Effector CD8-positive, alpha-beta T cell (primary cell): ENCODE data around the gene SETBP1.
"Not testable (repeated sequence)": the region's sequence is repeated elsewhere in the genome, so short reads cannot be mapped to it uniquely, and the experiment has no call there.

Source experiments
- DNase-seq: peaks from one replicate; lab custom pipeline; 2025; lab: John Stamatoyannopoulos, UW

Gene SETBP1

GRCh38 chr18:44704135-44704789, 23.6 kb downstream of the SETBP1 start:
- DNase-seq: no peak

GRCh38 chr18:44705075-44705675, 24.5 kb downstream of the SETBP1 start:
- DNase-seq: no peak

- no peak for DNase-seq
Measured at GRCh38 chr18:44708451-44709083, 27.9 kb downstream of the SETBP1 start.

GRCh38 chr18:44709307-44710126, 28.8 kb downstream of the SETBP1 start:
- DNase-seq: no peak

- DNase-seq: no peak
Measured at GRCh38 chr18:44710931-44711330, 30.2 kb downstream of the SETBP1 start.

GRCh38 chr18:44712025-44712424, 31.3 kb downstream of the SETBP1 start:
- DNase-seq: no peak

- no peak for DNase-seq
Measured at GRCh38 chr18:44713435-44713834, 32.7 kb downstream of the SETBP1 start.

GRCh38 chr18:44714376-44714775, 33.7 kb downstream of the SETBP1 start:
- DNase-seq: no peak

GRCh38 chr18:44715245-44715644, 34.6 kb downstream of the SETBP1 start:
- DNase-seq: no peak

- no peak for DNase-seq
Measured at GRCh38 chr18:44715842-44716241, 35.2 kb downstream of the SETBP1 start.

- no peak for DNase-seq
Measured at GRCh38 chr18:44716697-44717163, 36.0 kb downstream of the SETBP1 start.

GRCh38 chr18:44719519-44720060, 38.9 kb downstream of the SETBP1 start:
- no peak for DNase-seq

GRCh38 chr18:44721748-44722147, 41.1 kb downstream of the SETBP1 start:
- DNase-seq: not testable (repeated sequence)

- no peak for DNase-seq
Measured at GRCh38 chr18:44723411-44723810, 42.7 kb downstream of the SETBP1 start.

- DNase-seq: no peak
Measured at GRCh38 chr18:44724105-44724778, 43.6 kb downstream of the SETBP1 start.

GRCh38 chr18:44725300-44726058, 44.8 kb downstream of the SETBP1 start:
- no peak for DNase-seq

- DNase-seq: no peak
Measured at GRCh38 chr18:44726059-44726421, 45.4 kb downstream of the SETBP1 start.

- no peak for DNase-seq
Measured at GRCh38 chr18:44727291-44727690, 46.6 kb downstream of the SETBP1 start.

GRCh38 chr18:44729631-44730101, 49.0 kb downstream of the SETBP1 start:
- DNase-seq: no peak

GRCh38 chr18:44730803-44731529, 50.3 kb downstream of the SETBP1 start:
- DNase-seq: no peak
